K562 (cell line): ENCODE results near the gene BTBD2.
"Not testable (repeated sequence)": the region's sequence is repeated elsewhere in the genome, so short reads cannot be mapped to it uniquely, and the experiment has no call there.

Source experiments
- BCOR ChIP-seq: fragments of 450-650 bp; IDR thresholded peaks from 2 replicates; pipeline ENCODE4 v1.6.1; 2016
- HMG20A ChIP-seq: fragments of 450-650 bp; formaldehyde crosslinking; conservative IDR thresholded peaks from 2 replicates; pipeline ENCODE4 v1.4.0; 2020; ENCODE audit warnings: mild to moderate bottlenecking, mixed read lengths
- PKNOX1 ChIP-seq: fragments of 450-650 bp; IDR thresholded peaks from 2 replicates; pipeline ENCODE4 v1.6.1; 2016
- POLR2AphosphoS5 ChIP-seq: IDR thresholded peaks from 2 replicates; pipeline ENCODE4 v1.6.1; 2011; ENCODE audit warnings: mild to moderate bottlenecking, low read depth, low read length, moderate library complexity; ENCODE audit not compliant: control insufficient read depth, insufficient read depth
- SMC3 ChIP-seq: conservative IDR thresholded peaks from 2 replicates; pipeline ENCODE4 v1.6.1; 2011; ENCODE audit warnings: low read depth, low read length, improper control_type of control experiment; ENCODE audit not compliant: insufficient read depth
- SRF ChIP-seq, 2 experiments: fragments of 250-450, 450-650 bp in 1 of 2; sonication (Bioruptor Pico) in 1 of 2; sonication (generic) in 1 of 2; formaldehyde crosslinking; IDR thresholded peaks; 2 replicates each; pipeline versions ENCODE4 v1.5.0 to v1.5.1; 2020 to 2022; ENCODE audit warnings: mild to moderate bottlenecking in 1 of 2, missing genetic modification reagents in 1 of 2
- TBP ChIP-seq: optimal IDR thresholded peaks from 2 replicates; pipeline ENCODE3; 2011; ENCODE audit warnings: low read depth, low read length, improper control_type of control experiment
- ZNF707 ChIP-seq: fragments of 250-450 bp; sonication (Bioruptor Pico); conservative IDR thresholded peaks from 2 replicates; pipeline ENCODE4 v1.8.0; 2022; ENCODE audit warnings: inconsistent platforms, mild to moderate bottlenecking, moderate library complexity

- TF ChIP-seq HMG20A; SMC3; PKNOX1; TBP; SRF (CRISPR knock-in tag; IDR thresholded peaks at IDR 0.05); ZNF707; BCOR; POLR2AphosphoS5: not testable (repeated sequence)
Measured at GRCh38 chr19:1988464-1988863, 27.1 kb downstream of the BTBD2 start.
